Loucy (cell line): Measurements from ENCODE around the gene ARMCX4.
"Not testable (repeated sequence)": the region's sequence is repeated elsewhere in the genome, so short reads cannot be mapped to it uniquely, and the experiment has no call there.

Experiments
- H2AFZ ChIP-seq: fragments of 200-600 bp; sonication (generic); 2 replicates; pipeline ENCODE4 v1.6.0; 2016; ENCODE audit warnings: antibody characterized with exemption, mild to moderate bottlenecking, low read length, moderate library complexity
- H3F3A ChIP-seq: fragments of 200-600 bp; 2 replicates; pipeline ENCODE4 v1.6.0; 2016; ENCODE audit warnings: antibody characterized with exemption, low read depth, mild to moderate bottlenecking
- H3K27me3 ChIP-seq: fragments of 200-600 bp; sonication (generic); 2 replicates; pipeline ENCODE4 v1.6.1; 2014; ENCODE audit warnings: low read length, mild to moderate bottlenecking; ENCODE audit not compliant: insufficient read depth, poor library complexity, severe bottlenecking
- H3K36me3 ChIP-seq: fragments of 200-600 bp; sonication (generic); 2 replicates; pipeline ENCODE4 v1.6.1; 2016; ENCODE audit warnings: low read length; ENCODE audit not compliant: insufficient read depth
- H3K4me1 ChIP-seq: fragments of 200-600 bp; sonication (generic); 2 replicates; pipeline ENCODE4 v1.5.1; 2014; ENCODE audit warnings: low read length, mild to moderate bottlenecking; ENCODE audit not compliant: insufficient read depth, poor library complexity, severe bottlenecking
- H3K4me2 ChIP-seq: fragments of 200-600 bp; sonication (generic); 2 replicates; pipeline ENCODE4 v1.6.0; 2014; ENCODE audit warnings: antibody characterized with exemption, low read length, low read depth, mild to moderate bottlenecking; ENCODE audit not compliant: poor library complexity, severe bottlenecking
- H3K4me3 ChIP-seq: fragments of 200-600 bp; sonication (generic); 2 replicates; pipeline ENCODE4 v1.5.1; 2014; ENCODE audit warnings: low read length, mild to moderate bottlenecking, mixed read lengths; ENCODE audit not compliant: poor library complexity, severe bottlenecking
- H3K79me2 ChIP-seq: fragments of 200-600 bp; sonication (generic); 2 replicates; pipeline ENCODE4 v1.6.1; 2014; ENCODE audit warnings: low read length; ENCODE audit not compliant: insufficient read depth
- H3K9ac ChIP-seq: fragments of 200-600 bp; sonication (generic); 2 replicates; pipeline ENCODE4 v1.6.0; 2014; ENCODE audit warnings: mild to moderate bottlenecking, low read depth, low read length, moderate library complexity; ENCODE audit not compliant: poor library complexity, severe bottlenecking
- H3K9me2 ChIP-seq: fragments of 200-600 bp; sonication (generic); replicated peaks from 2 replicates; pipeline ENCODE4 v1.6.1; 2016; ENCODE audit warnings: low read depth, low read length, mixed read lengths
- H3K9me3 ChIP-seq: fragments of 200-600 bp; sonication (generic); 2 replicates; pipeline ENCODE4 v1.6.1; 2014; ENCODE audit warnings: mild to moderate bottlenecking, antibody characterized with exemption, low read length, low read depth; ENCODE audit not compliant: insufficient read depth
- H4K20me1 ChIP-seq: fragments of 200-600 bp; sonication (generic); 2 replicates; pipeline ENCODE4 v1.6.0; 2014; ENCODE audit warnings: antibody characterized with exemption, low read length, mild to moderate bottlenecking; ENCODE audit not compliant: insufficient read depth, poor library complexity, severe bottlenecking
- EZH2phosphoT487 ChIP-seq: fragments of 200-600 bp; IDR thresholded peaks from 2 replicates; pipeline ENCODE4 v1.6.1; 2018; ENCODE audit warnings: antibody characterized with exemption, mild to moderate bottlenecking, moderate library complexity, borderline replicate concordance
- TF ChIP-seq, protein P1 (sequence below): fragments of 200-600 bp; sonication (generic); conservative IDR thresholded peaks from 2 replicates; pipeline ENCODE4 v1.5.1; 2014; ENCODE audit warnings: mild to moderate bottlenecking, antibody characterized with exemption, low read length

The ARMCX4 gene

DNA sequence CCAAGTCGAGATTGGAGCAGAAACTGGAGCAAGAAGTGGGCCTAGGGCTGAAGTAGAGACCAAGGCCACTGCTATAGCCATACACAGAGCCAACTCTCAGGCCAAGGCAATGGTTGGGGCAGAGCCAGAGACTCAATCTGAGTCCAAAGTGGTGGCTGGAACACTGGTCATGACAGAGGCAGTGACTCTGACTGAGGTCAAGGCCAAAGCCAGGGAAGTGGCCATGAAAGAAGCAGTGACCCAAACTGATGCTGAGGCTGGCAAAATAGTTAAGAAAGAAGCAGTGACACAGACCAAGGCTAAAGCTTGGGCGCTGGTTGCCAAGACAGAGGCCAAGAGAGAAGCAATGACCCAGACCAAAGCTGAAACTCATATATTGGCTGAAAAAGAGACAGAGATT is 3.5 kb downstream of the ARMCX4 start:
- Histone ChIP-seq H3F3A (no peaks in the 10 kb centered on the region), H3K9me3 (no peaks in the 10 kb centered on the region), H4K20me1 (no peaks in the 10 kb centered on the region), H3K79me2 (no peaks in the 10 kb centered on the region), H3K9ac (no peak overlapping the region), H3K4me3 (no peak overlapping the region), H3K36me3 (no peaks in the 10 kb centered on the region), H3K9me2 (no peaks in the 10 kb centered on the region), H3K27me3 (no peaks in the 10 kb centered on the region), H2AFZ (no peak overlapping the region), H3K4me1 (no peaks in the 10 kb centered on the region), H3K4me2 (no peak overlapping the region)
- TF ChIP-seq EZH2phosphoT487, result no peak
- TF ChIP-seq, protein P1, sequence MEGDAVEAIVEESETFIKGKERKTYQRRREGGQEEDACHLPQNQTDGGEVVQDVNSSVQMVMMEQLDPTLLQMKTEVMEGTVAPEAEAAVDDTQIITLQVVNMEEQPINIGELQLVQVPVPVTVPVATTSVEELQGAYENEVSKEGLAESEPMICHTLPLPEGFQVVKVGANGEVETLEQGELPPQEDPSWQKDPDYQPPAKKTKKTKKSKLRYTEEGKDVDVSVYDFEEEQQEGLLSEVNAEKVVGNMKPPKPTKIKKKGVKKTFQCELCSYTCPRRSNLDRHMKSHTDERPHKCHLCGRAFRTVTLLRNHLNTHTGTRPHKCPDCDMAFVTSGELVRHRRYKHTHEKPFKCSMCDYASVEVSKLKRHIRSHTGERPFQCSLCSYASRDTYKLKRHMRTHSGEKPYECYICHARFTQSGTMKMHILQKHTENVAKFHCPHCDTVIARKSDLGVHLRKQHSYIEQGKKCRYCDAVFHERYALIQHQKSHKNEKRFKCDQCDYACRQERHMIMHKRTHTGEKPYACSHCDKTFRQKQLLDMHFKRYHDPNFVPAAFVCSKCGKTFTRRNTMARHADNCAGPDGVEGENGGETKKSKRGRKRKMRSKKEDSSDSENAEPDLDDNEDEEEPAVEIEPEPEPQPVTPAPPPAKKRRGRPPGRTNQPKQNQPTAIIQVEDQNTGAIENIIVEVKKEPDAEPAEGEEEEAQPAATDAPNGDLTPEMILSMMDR, result no peak

DNA sequence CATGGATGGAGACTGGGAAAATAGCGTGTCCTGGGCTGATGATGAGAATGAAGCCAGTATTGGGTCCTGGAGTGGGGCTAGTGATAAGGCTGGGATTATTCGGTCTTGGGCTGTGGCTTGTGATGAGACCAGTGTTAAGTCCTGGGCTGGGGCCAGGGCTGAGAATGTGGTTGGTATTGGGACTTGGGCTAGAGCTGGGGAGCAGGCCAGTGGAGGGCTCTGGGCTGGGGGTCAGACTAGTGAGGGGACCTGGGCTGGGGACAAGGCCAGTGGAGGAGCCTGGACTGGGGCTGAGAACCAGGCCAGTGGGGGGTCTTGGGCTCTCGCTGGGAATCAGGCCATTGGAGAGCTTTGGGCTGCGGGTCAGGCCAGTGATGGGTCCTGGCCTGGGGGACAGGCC is 6.7 kb downstream of the ARMCX4 start:
- no peak overlapping the region for H3K4me2 ChIP-seq
- H3K4me1 ChIP-seq, result no peaks in the 10 kb centered on the region
- TF ChIP-seq, protein P1, result no peak
- TF ChIP-seq EZH2phosphoT487, result no peak
- no peaks in the 10 kb centered on the region for H3K27me3 ChIP-seq
- no peak overlapping the region for H3K9ac ChIP-seq
- H3K4me3 ChIP-seq, result no peak overlapping the region
- H2AFZ ChIP-seq, result no peak overlapping the region
- no peaks in the 10 kb centered on the region for H3K9me3 ChIP-seq
- H3K79me2 ChIP-seq, result no peaks in the 10 kb centered on the region
- H3F3A ChIP-seq, result no peaks in the 10 kb centered on the region
- H3K9me2 ChIP-seq, result no peaks in the 10 kb centered on the region
- H4K20me1 ChIP-seq, result no peaks in the 10 kb centered on the region
- H3K36me3 ChIP-seq, result no peaks in the 10 kb centered on the region

DNA sequence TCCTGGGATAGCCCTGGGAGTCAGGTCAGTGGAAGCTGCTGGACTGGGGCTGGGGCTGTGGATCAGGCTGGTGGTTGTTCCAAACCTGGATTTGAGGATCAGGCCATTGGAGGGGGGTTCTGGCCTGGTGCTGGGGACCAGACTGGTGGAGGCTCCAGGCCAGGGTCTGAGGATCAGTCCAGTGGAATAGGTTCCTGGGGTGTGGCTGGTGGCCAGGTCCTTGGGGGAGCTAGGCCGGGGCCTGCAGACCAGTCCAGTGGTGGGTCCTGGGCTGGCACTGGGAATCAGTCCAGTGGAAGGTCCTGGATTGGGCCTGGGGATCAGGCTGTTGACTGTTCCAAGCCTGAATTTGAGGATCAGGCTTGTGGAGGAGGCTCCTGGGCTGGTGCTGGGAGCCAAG is 8.0 kb downstream of the ARMCX4 start:
- Histone ChIP-seq H2AFZ (no peak overlapping the region), H3K9me3 (no peaks in the 10 kb centered on the region), H3K4me3 (no peak overlapping the region), H3K79me2 (no peaks in the 10 kb centered on the region), H3K36me3 (no peaks in the 10 kb centered on the region), H3F3A (no peaks in the 10 kb centered on the region), H3K27me3 (no peaks in the 10 kb centered on the region), H3K4me1 (no peaks in the 10 kb centered on the region), H3K4me2 (no peak overlapping the region), H4K20me1 (no peaks in the 10 kb centered on the region), H3K9me2 (no peaks in the 10 kb centered on the region), H3K9ac (no peak overlapping the region)
- TF ChIP-seq EZH2phosphoT487, result no peak
- TF ChIP-seq, protein P1, result no peak

DNA sequence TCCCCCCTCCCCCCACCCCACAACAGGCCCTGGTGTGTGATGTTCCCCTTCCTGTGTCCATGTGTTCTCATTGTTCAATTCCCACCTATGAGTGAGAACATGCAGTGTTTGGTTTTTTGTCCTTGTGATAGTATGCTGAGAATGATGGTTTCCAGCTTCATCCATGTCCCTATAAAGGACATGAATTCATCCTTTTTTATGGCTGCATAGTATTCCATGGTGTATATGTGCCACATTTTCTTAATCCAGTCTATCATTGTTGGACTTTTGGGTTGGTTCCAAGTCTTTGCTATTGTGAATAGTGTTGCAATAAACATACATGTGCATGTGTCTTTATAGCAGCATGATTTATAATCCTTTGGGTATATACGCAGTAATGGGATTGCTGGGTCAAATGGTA is 17.7 kb downstream of the ARMCX4 start:
- not testable (repeated sequence) for H3K79me2 ChIP-seq, H3K27me3 ChIP-seq, H3K9me3 ChIP-seq, H3K4me2 ChIP-seq, H3K4me1 ChIP-seq, H3K9ac ChIP-seq, H3F3A ChIP-seq, H4K20me1 ChIP-seq, H3K9me2 ChIP-seq, H3K4me3 ChIP-seq, H2AFZ ChIP-seq, H3K36me3 ChIP-seq
